T follicular helper cell (primary cell): ENCODE measurements around the gene GLCCI1.

Experiments used
- DNase-seq: peaks from one replicate; pipeline ENCODE4 v3.0.0-alpha.2; 2020; ENCODE audit warnings: low read depth

The GLCCI1 gene

DNA sequence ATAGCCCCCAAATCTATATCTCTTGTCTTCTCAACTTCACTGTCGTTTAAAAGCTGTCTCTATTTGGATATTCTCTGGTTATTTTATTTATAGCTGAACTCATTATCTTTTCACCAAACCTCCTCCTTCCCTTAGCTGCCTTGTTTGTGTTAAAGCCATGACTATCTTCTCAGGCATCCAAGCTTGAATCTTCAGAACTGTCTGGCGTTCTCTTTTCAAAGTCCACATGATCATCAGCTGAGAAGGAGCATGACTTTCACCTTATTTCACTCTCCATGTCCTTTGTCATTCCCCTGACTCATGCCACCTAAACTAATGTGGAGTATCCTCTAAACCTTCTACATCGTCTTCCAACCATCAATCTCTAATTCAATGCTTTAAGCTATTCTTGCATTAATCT, 5.7 kb upstream of the GLCCI1 start:
- no peak for DNase-seq

DNA sequence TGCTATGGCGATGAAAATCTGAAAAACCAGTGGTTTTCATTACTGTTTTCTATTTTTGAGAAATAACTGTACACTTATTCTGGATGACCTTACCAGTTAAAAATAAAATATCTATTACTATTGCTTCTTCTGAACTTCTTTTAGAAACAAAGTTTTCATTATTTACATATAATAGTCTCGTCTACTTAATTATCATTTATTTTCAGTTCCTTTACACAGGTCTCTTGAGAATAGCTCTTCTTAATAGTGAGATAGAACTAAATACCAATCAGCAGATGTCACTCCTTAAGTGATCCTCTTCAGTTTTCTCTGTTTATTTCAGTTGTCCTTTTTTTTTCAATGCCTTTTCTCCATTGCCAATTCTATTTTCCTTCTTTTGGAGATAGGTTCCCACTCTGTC, 4.3 kb upstream of the GLCCI1 start:
- DNase-seq: no peak

DNA sequence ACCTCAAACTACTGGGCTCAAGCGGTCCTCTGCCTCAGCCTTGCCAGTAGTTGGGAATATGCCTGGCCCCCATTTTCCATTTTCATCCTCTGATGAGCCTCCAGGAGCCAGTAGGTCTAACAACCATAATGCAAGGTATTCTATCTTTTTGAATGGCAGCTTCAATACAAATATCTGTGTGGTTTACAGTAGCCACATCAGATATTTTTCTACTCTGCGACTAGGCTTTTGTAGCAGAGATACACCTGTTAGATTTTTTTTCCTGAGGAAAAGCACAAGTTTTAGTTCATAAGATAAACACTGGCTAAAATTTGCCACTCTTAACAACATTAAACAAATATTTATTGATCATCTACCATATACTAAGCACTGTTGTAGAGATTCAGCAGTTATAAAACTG, 3.9 kb upstream of the GLCCI1 start:
- DNase-seq: no peak

DNA sequence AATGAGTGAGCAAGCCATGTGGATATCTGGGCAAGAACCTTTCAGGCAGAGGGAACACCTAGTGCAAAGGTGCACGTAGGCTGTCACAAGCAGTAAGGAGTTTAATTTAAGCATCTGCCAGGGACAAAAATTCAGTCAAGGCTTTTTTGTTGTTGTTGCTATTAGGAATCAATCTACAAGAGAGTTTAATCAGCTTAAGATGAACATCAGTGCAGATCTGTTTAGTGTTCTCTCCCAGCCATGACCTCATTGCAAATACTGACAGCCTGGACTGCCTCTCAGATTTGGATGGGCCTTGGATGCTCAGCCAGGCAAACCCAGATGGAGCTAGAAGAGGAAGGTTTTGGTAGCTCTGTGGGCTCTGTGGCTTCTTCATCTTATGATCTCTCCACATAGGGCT, 3.3 kb upstream of the GLCCI1 start:
- DNase-seq: no peak

DNA sequence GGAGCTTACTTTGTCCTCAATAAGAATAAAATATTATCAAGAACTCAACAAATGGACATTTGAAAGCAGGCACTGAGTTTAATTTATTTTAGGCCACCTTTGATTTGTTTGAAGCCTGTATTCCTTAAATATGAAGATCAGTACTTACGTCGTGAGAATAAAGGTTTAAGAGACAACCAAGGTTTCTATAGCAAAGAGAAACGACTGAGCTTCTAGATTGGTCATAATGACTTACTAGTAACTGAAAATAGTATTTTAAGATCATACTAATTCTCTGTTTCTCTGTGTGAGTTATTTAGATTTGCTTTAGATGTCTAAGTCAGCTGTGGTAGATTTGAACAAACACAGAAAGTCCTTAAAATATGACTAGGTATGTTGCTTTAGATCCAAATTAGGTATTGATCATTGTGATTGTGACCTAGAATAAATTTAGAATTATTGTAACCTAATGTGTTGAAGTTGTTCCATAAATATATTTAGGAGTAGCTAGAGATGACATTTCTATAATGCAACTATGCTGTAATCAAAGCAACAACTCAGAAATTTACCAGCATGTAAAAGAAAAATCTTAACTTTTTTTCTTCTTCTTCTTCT, 2.4 kb upstream of the GLCCI1 start:
- DNase-seq: no peak

DNA sequence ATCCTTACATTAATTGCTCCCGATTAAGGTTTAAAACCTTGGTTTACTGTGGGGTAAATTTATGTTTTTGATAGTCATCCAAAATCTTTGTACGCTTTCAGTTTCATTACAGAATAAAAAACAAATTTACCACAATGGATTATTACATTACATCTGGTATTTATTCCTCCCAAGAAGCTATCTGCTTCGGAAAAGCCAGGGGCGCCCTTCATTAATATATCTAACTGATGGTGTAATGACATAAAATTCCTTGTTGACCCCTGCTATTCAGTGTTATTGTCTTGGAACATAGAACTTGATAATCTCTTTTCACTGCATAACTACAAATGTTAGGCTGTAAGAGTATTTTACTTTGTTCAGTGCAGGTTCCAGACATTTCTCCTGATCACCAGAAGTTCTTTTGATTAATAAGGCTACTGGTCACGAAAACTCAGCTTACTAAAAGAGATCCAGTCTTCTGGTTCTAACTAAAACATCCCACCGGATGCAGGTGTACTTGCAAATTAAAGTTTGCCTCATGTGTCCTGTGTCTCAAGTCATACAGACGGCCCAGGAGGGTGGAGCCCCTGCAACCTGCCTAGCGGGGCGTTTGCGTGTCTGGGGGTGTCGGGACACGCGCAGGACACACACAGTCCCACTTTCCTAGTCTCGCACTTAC, 581 bp upstream of the GLCCI1 start:
- DNase-seq: no peak

DNA sequence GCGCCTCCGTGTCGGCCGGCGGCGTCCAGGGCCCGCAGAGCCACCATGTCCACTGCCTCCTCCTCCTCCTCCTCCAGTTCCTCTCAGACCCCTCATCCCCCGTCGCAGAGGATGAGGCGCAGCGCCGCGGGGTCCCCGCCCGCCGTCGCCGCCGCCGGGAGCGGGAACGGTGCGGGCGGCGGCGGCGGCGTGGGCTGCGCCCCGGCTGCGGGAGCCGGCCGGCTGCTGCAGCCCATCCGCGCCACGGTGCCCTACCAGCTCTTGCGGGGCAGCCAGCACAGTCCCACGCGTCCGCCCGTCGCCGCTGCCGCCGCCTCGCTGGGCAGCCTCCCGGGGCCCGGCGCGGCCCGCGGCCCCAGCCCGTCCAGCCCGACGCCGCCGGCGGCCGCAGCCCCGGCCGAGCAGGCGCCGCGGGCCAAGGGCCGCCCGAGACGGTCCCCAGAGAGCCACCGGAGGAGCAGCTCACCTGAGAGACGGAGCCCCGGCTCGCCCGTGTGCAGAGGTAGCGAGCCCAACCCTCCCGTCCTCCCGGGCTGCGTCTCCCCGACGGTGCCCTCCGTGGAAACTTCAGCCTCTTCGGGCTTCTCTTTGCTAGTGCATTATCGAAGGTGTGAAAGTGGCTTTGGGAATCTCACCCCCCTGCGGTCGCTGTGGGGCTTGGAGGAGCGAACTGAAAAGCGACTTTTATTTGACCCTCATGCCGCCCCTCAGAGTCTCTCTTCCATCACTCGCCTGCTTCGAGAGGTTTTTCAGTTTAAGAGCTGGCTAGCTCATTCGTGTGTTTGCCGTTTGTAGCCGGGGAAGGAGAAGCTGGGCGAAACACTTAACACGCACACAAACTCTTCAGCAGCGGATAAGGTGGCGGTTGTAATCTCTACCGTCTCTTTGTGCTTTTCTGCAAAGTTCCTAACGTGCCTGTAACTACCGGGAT, 975 bp downstream of the GLCCI1 start:
- peak; percentile 26 for DNase-seq

DNA sequence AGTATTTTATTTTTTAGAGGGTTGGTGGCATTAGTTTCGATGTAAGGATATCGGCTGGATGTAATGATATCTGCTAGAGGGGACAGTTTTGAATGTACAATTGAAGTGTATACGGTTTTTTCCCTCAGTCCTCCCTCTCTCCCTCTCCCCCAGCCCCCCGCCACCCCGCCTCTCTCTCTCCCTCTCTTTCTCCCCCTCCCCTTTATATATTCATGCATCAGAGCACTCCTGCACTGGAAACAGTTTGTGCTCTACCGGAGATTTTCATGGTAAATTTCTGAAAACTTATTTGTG, 1.6 kb downstream of the GLCCI1 start:
- DNase-seq: no peak

DNA sequence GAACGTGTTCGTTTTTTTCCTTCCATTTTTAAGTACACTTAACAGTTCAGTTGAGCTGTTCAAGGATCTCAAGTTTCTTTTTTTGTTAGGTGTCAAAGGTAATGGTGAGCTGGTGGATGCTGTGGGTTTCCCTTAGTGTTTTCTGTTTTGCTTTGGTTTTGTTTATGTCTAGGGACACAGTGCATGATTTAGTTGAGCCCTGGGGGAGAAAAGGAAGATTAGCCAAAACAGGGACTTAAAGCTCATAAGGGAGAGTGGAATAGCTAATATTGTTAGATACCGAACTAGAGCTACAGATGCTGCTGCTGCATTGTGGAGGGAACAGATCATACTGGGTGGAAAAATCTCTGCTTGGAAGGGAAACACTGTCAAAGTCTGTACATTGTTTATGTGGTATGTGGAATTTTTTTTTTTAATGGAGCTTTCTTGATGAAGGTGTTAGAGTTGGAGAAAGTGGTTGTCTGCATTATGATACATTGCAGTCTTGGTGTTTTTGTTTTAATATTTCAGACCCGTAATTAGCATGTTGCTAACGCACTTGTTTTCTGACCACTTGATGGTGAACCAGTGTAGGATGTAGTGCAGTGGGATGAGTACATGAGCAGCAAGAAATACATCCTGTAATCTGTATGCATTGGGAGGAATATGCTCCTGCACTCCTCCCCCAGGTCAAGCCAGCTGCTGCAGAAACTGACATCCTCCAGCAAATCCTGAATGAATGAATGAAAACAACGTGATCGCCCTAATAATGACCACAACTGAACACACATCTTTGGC, 2.1 kb downstream of the GLCCI1 start:
- no peak for DNase-seq

DNA sequence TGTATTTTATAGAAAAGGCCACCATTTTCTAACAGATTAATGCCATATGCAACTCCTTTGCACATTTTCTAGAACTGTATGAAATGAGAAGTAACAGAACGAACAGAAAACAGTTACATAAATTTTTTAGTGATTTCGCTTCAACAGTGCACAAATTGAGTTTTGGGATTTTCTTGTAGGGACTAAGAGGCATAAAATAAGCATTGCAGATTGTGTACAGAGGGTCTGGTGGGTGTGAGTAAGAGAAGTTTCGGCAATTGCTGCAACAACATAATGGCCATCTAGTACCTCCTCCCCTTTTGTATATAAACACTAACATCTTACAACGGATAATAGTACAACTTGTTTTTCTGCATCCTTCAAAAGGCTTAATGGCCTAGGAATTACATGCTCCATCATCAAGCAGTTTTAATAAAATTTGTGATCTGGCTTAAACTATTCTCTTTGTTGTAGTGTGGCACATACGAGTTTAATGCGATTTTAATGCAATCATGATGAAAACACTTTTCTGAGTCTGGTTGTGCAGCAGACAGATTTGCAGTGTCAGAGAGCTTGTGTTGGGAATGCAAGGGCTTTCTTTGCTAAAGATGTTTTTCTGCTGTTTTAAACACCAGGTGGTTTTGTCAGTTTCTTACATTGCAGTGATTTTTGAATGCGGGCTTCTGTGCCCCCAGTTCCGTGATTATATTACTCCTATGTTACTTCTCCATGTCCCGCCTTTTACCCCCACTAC, 2.9 kb downstream of the GLCCI1 start:
- no peak for DNase-seq

DNA sequence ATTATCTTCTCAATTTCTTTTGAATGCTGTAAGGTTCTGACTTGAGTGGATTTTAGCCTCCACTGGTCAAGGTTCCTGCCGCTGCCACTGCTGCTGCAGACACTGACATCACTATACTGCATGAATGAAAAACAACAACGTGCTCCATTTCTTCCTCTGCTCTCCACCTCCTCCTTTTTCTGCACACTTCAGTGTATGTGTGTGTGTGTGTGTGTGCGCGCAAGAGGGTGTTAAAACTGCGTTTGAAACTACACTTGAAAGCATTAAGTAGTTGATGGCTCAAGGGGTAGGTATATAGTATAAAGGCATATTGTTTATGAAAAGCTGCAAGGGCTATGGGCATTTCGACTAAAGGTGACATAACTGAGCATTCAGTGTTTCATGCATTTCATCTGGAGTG, 3.5 kb downstream of the GLCCI1 start:
- DNase-seq: no peak

DNA sequence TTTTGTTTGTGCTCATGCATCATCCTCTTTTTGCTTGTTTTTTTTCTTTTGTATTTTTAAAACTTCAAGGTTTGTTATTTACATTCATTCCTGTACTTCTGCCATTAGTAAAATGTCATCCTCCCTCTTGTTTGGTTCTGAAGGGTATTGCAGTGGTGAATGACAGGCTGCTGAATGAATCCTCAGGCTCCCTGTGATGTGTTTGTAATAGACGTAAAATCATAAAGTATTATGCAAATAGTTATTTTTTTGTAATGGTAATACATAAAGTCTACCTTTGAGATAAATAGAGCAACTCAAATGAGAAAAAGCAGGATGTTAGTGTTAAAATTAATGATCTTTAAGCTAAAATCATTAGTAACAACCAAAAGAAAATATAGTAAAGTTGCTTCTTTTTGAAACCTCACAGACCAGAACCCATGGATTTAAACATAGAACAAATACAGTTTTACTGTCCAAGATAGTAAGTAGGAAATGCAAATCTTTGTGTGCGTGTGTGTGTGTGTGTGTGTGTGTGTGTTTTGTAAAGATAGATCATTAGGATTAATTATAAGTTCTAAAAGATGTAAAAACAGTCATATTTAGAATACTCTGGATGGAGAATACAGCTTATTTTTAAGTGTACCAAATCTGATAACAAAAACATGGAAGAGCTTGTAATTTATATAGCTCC, 4.5 kb downstream of the GLCCI1 start:
- DNase-seq: no peak

DNA sequence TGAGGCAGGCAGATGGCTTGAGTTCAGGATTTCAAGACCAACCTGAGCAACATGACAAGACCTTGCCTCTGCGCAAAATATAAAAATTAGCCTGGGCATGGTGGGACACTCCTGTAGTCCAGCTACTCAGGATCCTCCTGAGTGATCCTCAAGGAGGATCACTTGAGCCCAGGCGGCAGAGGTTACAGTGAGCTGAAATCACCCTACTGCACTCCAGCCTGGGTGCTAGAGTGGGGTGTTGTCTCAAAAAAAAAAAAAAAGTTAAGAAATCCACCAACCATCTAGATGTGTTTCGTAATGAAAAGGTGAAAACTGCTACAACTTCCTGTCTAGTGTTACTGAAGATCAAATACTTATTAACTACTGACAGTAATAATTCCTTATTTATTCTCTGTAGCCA, 8.1 kb downstream of the GLCCI1 start:
- DNase-seq: no peak

DNA sequence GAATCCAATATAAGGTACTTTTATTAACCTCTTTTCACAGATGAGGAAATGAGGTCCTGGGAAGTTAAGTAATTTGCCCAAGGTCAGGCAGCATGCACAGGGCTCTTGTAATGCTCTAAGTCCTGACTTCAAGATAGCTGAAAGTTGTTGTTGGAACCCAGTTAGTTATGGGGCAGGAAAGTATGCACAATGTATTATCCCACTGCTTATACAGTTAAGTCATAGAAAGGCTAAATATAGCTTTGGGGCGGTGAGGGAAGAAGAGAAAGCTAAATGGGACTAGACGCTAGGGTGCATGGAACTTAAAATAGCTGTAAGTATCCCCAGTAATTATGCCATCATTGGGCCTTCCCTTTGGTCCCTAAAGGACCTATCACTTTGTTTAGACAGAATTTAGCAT, 9.2 kb downstream of the GLCCI1 start:
- DNase-seq: no peak

DNA sequence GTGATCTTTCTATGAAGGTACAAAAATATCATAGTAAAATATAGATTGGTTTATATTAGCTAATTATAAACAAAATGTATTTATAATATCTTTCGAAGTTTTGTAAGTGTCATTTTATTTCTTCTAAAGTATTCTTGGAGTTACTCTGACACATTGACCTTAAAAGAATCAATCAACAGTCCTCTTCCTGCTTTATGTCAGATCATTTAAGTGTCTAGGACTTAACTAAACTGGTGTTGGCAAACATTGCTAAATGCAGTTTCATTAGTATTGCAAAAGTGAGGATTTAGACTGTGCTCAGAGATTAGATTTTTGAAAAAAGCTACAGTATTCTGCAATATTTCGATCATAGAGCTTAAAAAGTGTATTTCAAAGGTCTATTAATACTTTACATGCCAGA, 10.3 kb downstream of the GLCCI1 start:
- no peak for DNase-seq

DNA sequence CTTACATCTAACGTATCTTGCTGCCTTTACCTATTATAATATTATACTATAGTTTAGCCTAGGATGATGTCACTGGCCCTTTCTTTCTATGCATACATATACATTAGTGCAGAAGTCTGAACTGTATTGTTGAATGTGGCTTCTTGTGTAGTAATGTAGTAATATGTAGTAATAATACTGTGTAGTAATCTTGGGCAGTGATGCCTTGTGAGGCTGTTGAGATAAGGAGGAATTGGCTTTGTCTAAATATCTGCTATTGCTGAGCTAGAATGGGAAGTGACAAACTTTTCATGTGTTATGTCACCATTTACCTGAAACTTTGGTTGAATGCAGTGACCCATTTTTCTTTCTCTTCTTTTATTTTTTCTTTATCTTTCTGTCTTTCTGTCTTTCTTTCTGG, 11.0 kb downstream of the GLCCI1 start:
- DNase-seq: no peak

DNA sequence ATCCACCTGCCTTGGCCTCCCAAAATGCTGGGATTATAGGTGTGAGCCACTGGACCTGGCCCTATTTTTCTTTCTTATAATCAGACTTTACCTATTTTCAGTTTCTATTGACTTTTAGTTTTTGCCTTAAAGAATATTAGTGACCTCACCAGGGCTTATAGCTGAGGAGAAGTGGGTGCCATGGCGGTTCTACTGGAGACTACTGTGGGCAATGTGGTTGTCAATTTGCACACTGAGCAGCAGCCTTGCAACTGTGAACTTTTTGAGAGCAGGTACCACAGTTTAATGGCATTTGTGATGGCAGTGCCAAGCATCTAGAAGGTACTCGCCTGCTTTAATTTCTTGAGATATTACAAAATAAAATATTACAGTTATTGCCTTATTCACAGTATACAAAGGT, 11.5 kb downstream of the GLCCI1 start:
- no peak for DNase-seq

DNA sequence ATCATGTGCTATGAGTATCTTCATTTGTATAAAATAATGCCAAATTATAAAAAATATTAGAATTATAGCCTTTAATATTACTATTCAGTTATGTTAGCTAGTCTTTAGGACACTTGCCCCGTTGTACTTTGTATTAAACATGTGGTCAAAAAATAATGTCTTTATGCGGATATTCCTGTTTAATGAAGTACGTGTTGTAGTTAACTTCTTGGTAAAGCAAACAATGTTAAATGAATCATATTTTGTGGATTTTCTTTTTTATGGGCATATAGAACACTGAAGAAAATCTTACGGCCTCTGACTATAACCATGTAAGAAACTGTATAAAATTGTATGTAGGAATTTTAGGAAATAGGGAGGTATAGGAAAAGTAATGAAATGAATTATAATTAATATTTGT, 14.3 kb downstream of the GLCCI1 start:
- DNase-seq: no peak

DNA sequence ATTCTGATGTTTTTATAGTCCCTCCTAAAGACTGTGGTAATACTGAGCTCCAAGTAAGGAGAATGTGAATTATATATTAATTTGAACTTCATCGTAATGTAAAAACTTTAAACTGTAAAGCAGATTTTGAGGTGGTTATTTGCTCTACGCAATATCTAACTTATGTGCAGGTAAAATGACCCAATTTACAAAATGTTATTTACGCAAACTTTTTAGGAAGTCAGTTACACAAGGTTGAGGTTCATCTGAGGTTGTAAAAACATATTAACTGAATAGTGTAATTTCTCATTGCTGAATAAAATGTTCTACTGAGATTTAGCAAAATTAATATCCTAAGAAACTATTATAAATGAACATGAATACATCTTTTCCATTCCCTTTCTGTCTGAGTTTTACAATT, 15.8 kb downstream of the GLCCI1 start:
- DNase-seq: no peak

DNA sequence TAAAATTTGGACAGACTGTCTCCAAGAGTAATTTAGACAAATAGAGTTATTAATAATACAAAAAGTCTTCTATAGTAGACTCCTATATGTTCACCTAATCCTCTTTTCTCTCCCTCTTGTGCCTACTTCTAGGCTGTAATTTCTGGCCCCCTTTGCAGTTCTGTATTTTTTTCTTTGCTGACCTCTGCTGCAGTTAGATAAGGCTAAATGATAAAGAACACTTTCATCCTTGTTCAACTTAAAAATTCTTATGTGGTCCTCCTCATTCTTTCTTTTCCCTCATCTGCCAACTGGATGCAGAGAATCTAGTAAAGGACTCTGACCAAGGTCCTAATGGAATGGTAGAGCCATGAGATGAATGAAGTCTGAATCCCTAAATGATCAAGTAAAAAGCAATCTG, 20.1 kb downstream of the GLCCI1 start:
- no peak for DNase-seq

DNA sequence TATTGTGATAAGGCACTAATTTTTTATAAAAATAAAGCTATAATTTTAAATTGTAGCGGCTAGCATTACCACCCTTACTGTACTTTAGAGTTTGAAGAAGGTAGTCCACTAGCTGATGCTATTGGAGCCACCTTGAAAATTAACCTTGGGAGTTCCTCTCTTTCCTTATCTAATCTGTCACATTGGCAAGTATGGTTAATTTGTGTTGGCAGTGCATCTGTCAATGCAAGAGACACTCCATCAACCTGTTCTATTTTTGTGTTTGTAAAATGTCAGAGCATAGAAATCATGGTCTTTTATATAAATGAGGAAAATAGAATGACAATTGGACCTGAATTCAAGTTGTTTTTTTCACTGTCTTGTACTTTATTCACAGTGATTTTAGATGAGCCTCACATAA, 20.5 kb downstream of the GLCCI1 start:
- DNase-seq: no peak
